ENCODE measurements around the gene VDAC2.
"Not testable (repeated sequence)": the region's sequence is repeated elsewhere in the genome, so short reads cannot be mapped to it uniquely, and the experiment has no call there.

Gene VDAC2

GRCh38 chr10:75210282-75211006 lies at the start of gene VDAC2:
TSS of gene VDAC2 (plus strand) at chr10:75210796. CDS start at chr10:75211159, 363 bp downstream.
- in situ Hi-C loops (cut with MboI; ENCODE audit: low sequenced_read_pairs), result no loop called here

- in situ Hi-C loops (cut with MboI; ENCODE audit: low sequenced_read_pairs), result no loop called here
These were observed 44.6 kb upstream of the VDAC2 start for GRCh38 chr10:75165684-75166622.

- in situ Hi-C loops (cut with MboI; ENCODE audit: low sequenced_read_pairs), result no loop called here
These were observed 44.0 kb upstream of the VDAC2 start for GRCh38 chr10:75166623-75166972.

GRCh38 chr10:75168275-75168674 lies 42.3 kb upstream of the VDAC2 start:
- in situ Hi-C loops (cut with MboI; ENCODE audit: low sequenced_read_pairs), result no loop called here

GRCh38 chr10:75170215-75170614 lies 40.4 kb upstream of the VDAC2 start:
- in situ Hi-C loops (cut with MboI; ENCODE audit: low sequenced_read_pairs), result no loop called here

GRCh38 chr10:75175046-75175445 lies 35.5 kb upstream of the VDAC2 start:
- in situ Hi-C loops (cut with MboI; ENCODE audit: low sequenced_read_pairs), result no loop called here

GRCh38 chr10:75176046-75176445 lies 34.5 kb upstream of the VDAC2 start:
- in situ Hi-C loops (cut with MboI; ENCODE audit: low sequenced_read_pairs), result no loop called here

- in situ Hi-C loops (cut with MboI; ENCODE audit: low sequenced_read_pairs), result no loop called here
These were observed 33.9 kb upstream of the VDAC2 start for GRCh38 chr10:75176736-75177135.

GRCh38 chr10:75179657-75180177 lies 30.9 kb upstream of the VDAC2 start:
- in situ Hi-C loops (cut with MboI; ENCODE audit: low sequenced_read_pairs), result no loop called here

GRCh38 chr10:75180592-75180991 lies 30.0 kb upstream of the VDAC2 start:
- in situ Hi-C loops (cut with MboI; ENCODE audit: low sequenced_read_pairs), result no loop called here

- in situ Hi-C loops (cut with MboI; ENCODE audit: low sequenced_read_pairs), result no loop called here
These were observed 29.5 kb upstream of the VDAC2 start for GRCh38 chr10:75181073-75181472.

GRCh38 chr10:75186310-75186709 lies 24.3 kb upstream of the VDAC2 start:
- in situ Hi-C loops (cut with MboI; ENCODE audit: low sequenced_read_pairs), result no loop called here

- in situ Hi-C loops (cut with MboI; ENCODE audit: low sequenced_read_pairs), result no loop called here
These were observed 22.6 kb upstream of the VDAC2 start for GRCh38 chr10:75187961-75188426.

- in situ Hi-C loops (cut with MboI; ENCODE audit: low sequenced_read_pairs), result not testable (repeated sequence)
These were observed 22.1 kb upstream of the VDAC2 start for GRCh38 chr10:75188522-75188921.

- in situ Hi-C loops (cut with MboI; ENCODE audit: low sequenced_read_pairs), result no loop called here
These were observed 21.1 kb upstream of the VDAC2 start for GRCh38 chr10:75189266-75190096.

- in situ Hi-C loops (cut with MboI; ENCODE audit: low sequenced_read_pairs), result no loop called here
These were observed 18.6 kb upstream of the VDAC2 start for GRCh38 chr10:75191821-75192568.

- in situ Hi-C loops (cut with MboI; ENCODE audit: low sequenced_read_pairs), result not testable (repeated sequence)
These were observed 16.0 kb upstream of the VDAC2 start for GRCh38 chr10:75194625-75195024.

GRCh38 chr10:75195035-75195763 lies 15.4 kb upstream of the VDAC2 start:
- in situ Hi-C loops (cut with MboI; ENCODE audit: low sequenced_read_pairs), result no loop called here

GRCh38 chr10:75197066-75197465 lies 13.5 kb upstream of the VDAC2 start:
- in situ Hi-C loops (cut with MboI; ENCODE audit: low sequenced_read_pairs), result no loop called here
